ENCODE data around the gene SLC29A2. TPM values are rescaled to one million over a fixed set of nuclear protein-coding genes. Genes with fewer than 3 reads are reported as not detected.

Gene SLC29A2
- total and polyA plus RNA-seq, 2 donors from 2014 or later: 10.4 to 17.5 TPM

DNA sequence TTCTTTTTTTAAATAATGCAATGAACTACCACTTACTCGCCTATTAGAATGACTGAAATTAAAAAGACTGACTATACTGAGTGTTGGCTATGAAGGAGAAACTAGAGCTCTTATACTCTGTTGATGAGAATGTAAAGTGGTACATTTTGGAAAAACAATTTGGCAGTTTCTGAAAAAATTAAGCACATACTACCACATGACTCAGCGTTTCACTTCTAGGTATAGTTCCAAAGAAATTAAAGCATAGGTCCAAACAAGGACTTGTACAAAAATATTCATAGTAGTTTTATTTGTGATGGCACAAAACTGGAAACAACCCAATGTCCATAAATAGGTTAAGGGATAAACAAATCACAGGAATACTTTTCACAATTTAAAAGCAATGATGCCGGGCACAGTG, 22.4 kb upstream of the SLC29A2 start:
- DNase-seq (no peak), FAIRE-seq (no peak)
- H3K36me3 ChIP-seq (ENCODE audit: control insufficient read depth in 2 of 3, insufficient read depth in 3 of 3, low read length in 3 of 3): no peaks in the 10 kb centered on the region
- TF ChIP-seq, protein P1, sequence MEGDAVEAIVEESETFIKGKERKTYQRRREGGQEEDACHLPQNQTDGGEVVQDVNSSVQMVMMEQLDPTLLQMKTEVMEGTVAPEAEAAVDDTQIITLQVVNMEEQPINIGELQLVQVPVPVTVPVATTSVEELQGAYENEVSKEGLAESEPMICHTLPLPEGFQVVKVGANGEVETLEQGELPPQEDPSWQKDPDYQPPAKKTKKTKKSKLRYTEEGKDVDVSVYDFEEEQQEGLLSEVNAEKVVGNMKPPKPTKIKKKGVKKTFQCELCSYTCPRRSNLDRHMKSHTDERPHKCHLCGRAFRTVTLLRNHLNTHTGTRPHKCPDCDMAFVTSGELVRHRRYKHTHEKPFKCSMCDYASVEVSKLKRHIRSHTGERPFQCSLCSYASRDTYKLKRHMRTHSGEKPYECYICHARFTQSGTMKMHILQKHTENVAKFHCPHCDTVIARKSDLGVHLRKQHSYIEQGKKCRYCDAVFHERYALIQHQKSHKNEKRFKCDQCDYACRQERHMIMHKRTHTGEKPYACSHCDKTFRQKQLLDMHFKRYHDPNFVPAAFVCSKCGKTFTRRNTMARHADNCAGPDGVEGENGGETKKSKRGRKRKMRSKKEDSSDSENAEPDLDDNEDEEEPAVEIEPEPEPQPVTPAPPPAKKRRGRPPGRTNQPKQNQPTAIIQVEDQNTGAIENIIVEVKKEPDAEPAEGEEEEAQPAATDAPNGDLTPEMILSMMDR (IDR thresholded peaks at IDR 0.05; ENCODE audit: borderline replicate concordance, extremely low read depth, insufficient read depth): no peak
- no peaks in the 10 kb centered on the region for H3K4me1 ChIP-seq (ENCODE audit: control insufficient read depth in 2 of 3, insufficient read depth in 2 of 3, low read depth in 1 of 3, low read length in 3 of 3)
- intact Hi-C loops (cut with DNase I): no loop called here
- H3K27ac ChIP-seq (ENCODE audit: low read depth in 2 of 2, low read length in 2 of 2): no peak overlapping the region
- no peak overlapping the region for H3K9ac ChIP-seq (ENCODE audit: low read length in 3 of 3)
- no peak overlapping the region for H3K4me3 ChIP-seq (ENCODE audit: low read length in 3 of 3)
- no peaks in the 10 kb centered on the region for H3K27me3 ChIP-seq (ENCODE audit: control insufficient read depth, insufficient read depth, low read length)
- H3K9me3 ChIP-seq (ENCODE audit: control insufficient read depth in 2 of 3, insufficient read depth in 1 of 3, low read length in 3 of 3): no peaks in the 10 kb centered on the region

DNA sequence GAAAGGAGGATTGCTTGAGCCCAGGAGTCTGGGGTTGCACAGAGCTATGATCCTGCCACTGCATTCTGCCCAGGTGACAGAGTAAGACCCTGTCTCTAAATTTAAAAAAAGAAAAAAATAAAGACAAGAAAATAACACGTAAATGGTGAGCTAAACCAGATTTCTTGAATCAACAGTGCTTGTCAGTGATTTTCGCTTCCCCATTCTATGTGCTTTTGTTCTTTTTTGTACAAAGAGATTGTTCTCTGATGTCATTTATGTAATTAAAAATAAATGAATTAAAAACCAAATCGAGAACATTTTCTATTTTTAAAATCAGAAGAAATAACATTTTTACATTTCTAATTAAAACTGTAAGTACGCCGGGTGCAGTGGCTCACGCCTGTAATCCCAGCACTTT, 19.8 kb upstream of the SLC29A2 start:
- H3K27ac ChIP-seq (ENCODE audit: low read depth in 2 of 2, low read length in 2 of 2): no peak overlapping the region
- no peak overlapping the region for H3K9ac ChIP-seq (ENCODE audit: low read length in 3 of 3)
- intact Hi-C loops (cut with DNase I): no loop called here
- no peaks in the 10 kb centered on the region for H3K27me3 ChIP-seq (ENCODE audit: control insufficient read depth, insufficient read depth, low read length)
- no peak overlapping the region for H3K4me3 ChIP-seq (ENCODE audit: low read length in 3 of 3)
- FAIRE-seq: no peak
- TF ChIP-seq, protein P1 (IDR thresholded peaks at IDR 0.05; ENCODE audit: borderline replicate concordance, extremely low read depth, insufficient read depth): no peak
- H3K4me1 ChIP-seq (ENCODE audit: control insufficient read depth in 2 of 3, insufficient read depth in 2 of 3, low read depth in 1 of 3, low read length in 3 of 3): no peaks in the 10 kb centered on the region
- H3K9me3 ChIP-seq (ENCODE audit: control insufficient read depth in 2 of 3, insufficient read depth in 1 of 3, low read length in 3 of 3): no peaks in the 10 kb centered on the region
- DNase-seq: no peak
- H3K36me3 ChIP-seq (ENCODE audit: control insufficient read depth in 2 of 3, insufficient read depth in 3 of 3, low read length in 3 of 3): no peaks in the 10 kb centered on the region

DNA sequence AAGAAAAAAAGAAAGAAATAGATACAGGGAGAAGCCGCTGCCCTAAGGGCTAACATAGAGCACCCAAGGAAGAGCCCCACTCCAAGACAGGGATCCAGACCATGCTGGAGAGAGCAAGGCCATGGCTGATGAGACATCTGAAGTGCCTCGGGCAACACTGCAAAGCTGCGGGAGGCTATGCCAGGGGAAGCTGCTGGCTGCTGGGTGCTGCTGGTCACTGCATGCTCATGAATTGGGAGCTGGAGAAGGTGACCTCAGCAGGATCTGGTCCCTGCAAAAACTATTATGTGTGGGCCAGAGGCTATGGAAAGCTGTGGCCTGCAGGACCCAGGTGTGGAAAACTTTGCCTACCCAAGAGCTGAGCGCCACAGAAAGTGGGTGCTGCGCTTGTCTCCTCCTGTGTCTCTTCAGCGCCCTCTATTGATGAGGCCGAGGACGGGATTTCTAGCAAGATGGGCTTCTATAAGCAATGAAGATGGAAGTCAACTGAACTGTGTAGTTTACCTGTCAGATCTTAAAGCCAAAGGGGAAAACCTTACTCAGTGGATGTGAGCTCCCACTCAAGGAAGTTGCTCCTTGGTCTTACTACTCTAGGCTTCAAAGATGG, 17.3 kb upstream of the SLC29A2 start:
- Histone ChIP-seq H3K9me3 (ENCODE audit: control insufficient read depth in 2 of 3, insufficient read depth in 1 of 3, low read length in 3 of 3) (no peaks in the 10 kb centered on the region), H3K27me3 (ENCODE audit: control insufficient read depth, insufficient read depth, low read length) (no peaks in the 10 kb centered on the region), H3K27ac (ENCODE audit: low read depth in 2 of 2, low read length in 2 of 2) (no peak overlapping the region), H3K9ac (ENCODE audit: low read length in 3 of 3) (no peak overlapping the region), H3K4me3 (ENCODE audit: low read length in 3 of 3) (no peak overlapping the region), H3K36me3 (ENCODE audit: control insufficient read depth in 2 of 3, insufficient read depth in 3 of 3, low read length in 3 of 3) (no peaks in the 10 kb centered on the region), H3K4me1 (ENCODE audit: control insufficient read depth in 2 of 3, insufficient read depth in 2 of 3, low read depth in 1 of 3, low read length in 3 of 3) (no peaks in the 10 kb centered on the region)
- intact Hi-C loops (cut with DNase I): no loop called here
- FAIRE-seq (no peak), DNase-seq (peak in 4 of 5 donors; percentile 70 to 82 (median 72))
- TF ChIP-seq, protein P1 (IDR thresholded peaks at IDR 0.05; ENCODE audit: borderline replicate concordance, extremely low read depth, insufficient read depth): peak; percentile 63

All from kidney (tissue), 14 donors.